GM21360 (cell line): Measurements from ENCODE around the gene MRPL37.
"Not testable (repeated sequence)": the region's sequence is repeated elsewhere in the genome, so short reads cannot be mapped to it uniquely, and the experiment has no call there.

ENCODE experiments used
- ATAC-seq: cut with Tn5 transposase; IDR thresholded peaks from one replicate; pipeline ENCODE4 v1.9.1; 2021; ENCODE audit warnings: mild to moderate bottlenecking, moderate library complexity; ENCODE audit not compliant: unreplicated experiment

The MRPL37 gene

DNA sequence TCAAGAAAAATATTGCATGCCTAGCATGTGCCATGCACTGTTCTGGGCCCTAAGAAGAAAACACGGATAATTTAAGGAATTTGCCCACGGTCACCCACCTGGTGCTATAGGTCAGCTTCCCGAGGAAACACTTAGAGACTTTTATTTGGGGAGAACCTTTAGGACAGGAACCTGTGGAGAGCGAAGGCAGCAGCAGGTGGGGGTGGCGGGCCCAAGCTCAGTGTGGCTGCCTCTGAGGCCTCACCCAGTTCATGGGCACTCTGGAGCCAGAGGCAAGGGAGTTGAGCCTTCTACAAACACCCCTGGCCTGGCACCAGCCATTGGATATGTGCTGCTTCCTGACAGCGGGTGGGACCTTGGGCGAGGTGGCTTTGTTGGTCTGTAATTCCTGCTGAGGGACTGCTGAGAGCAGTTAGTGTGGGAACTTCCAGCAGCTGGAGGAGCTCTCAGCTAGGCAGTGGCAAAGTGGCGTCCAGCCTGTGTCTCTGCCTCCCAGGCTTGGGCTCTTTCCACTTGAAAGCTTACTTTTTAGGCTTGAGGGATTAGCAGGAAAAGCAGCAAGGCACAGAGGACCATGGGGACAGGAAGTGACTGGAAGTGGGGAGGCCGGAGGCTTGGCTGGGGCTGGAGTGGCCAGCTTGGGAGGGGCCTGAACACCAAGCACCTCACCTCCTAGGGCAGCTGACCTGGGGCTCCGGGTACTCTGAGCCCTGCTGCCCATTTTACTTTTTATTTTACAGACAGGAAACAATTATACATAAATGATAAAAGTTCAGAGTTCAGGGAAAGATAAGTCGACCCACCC lies 19.1 kb downstream of the MRPL37 start:
- no peak for ATAC-seq

DNA sequence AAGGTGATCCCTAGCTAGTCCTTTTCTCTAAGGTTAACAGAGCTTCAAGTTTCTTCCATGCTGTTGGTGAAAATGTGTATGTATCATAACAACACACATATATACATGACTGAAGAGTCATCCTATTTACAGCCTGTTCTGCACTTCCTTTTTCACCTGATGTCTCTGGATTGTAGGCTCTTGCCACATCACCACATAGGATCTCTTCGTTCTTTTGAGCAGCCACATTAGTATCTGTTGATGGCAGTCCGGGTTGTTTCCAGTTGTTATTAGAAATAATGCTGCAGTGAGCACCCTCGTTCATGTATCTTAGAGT lies 19.7 kb downstream of the MRPL37 start:
- no peak for ATAC-seq

DNA sequence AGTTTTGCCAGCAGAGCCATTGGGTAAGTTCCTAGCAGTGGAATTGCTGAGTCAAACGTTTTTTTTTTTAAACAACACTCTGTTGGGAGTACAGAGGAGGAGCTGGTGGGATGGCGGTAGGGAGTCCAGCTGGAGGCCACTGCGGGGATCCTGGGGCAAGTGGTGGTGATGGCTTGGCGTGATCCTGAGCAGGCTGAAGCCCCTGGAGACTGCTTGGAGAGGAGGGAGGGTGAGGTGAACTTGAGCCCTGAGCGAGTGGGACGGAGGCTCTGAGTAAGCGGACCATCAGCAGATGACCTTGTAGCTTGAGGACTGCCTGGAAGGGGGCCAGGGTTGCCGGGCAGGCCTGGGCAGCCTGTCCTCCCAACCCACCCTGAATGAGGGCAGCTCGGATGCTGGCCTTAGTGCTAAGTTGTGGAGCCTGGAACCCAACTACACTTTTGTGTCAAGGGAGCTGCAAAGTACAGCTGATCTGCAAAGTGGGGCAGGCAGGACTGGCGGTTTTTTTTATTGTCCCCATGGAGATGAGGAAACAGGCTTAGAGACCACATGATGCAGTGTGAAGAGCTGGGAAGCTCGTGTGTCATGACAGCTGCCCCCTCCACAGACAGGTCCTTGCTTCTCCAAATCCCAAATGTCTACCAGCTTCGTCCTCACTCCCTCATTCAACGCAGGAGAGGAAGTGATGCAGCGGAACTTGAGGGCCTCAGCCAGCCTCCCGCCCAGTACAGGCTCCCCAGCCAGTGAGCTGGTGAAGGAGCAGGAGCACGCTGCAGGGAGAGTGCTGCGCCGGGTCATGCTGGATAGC lies 20.2 kb downstream of the MRPL37 start:
- ATAC-seq = no peak

DNA sequence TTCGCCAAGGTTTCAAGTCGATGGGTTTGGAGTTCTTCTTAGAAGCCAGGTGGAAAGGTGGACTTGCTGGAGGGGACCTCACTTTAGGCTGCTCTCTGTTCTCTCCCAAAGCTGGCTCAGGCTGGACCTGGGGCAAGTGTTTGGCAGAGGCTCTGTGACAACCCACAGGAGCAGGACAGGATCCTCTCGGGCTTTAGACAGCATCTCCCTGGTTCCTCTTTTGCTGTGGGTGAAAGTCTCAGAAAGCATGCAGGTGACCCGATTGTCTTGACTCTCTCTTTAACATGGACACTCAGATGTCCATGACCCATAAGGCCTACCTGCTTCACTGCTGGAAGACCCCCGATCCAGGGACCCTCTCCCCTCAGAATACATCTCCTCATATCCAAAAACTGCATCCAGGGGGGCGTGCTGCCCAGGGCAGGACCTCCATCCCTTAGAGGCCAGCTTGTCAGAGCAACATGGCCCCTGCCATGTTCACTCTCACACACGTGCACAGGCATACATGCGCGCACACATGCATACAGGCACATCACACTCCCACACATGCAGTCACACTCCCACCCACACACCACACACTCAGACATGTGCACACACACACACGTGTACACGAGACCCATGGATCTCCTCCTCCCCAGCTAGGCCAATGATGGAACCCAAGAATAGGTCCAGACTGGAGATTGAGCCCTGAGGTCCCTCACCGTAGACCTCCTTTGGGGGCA lies 21.3 kb downstream of the MRPL37 start:
- no peak for ATAC-seq

- no peak for ATAC-seq
These were observed 22.0 kb downstream of the MRPL37 start for GRCh38 chr1:54221867-54222484.

GRCh38 chr1:54222711-54223110 lies 22.7 kb downstream of the MRPL37 start:
- no peak for ATAC-seq

GRCh38 chr1:54223441-54224202 lies 23.7 kb downstream of the MRPL37 start:
- ATAC-seq = no peak

DNA sequence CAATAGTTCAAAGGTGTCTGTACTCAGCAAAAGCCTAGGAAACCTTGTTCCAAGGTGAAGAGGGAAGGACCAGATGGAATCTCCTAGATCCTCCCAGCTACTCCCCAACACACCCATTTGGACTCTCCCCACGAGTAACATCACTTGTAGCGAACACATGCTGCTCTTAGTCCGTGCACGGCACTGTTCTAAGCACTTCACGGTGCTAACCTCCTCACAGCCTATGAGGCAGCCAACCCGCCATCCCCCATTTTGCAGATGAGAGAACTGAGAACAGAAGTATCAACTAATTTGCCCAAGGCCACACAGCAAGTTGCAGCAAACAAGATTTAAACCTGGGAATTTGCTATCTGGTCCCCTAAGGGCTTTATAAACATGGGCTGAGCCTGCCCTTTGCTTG lies 24.3 kb downstream of the MRPL37 start:
- ATAC-seq = no peak

DNA sequence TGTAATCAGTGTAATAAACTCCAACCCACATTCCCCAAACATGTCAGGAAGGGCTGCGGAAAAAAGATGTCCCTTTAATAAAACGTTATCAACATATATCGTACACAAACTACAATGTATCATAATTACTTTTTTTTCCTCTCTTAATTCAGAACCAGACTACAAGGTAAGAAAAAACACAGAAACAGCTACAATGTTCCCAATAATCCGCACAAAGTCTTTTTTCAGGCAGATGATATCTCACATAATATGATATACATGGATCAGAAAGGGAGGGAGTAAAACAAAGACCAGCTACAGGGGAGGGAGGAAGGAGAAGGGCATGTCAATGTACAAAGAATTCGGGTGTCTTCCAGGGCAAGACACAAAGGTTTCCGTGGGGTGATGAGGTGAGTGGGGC lies 25.4 kb downstream of the MRPL37 start:
- ATAC-seq = no peak

GRCh38 chr1:54225986-54226559 lies 26.1 kb downstream of the MRPL37 start:
- ATAC-seq = no peak

DNA sequence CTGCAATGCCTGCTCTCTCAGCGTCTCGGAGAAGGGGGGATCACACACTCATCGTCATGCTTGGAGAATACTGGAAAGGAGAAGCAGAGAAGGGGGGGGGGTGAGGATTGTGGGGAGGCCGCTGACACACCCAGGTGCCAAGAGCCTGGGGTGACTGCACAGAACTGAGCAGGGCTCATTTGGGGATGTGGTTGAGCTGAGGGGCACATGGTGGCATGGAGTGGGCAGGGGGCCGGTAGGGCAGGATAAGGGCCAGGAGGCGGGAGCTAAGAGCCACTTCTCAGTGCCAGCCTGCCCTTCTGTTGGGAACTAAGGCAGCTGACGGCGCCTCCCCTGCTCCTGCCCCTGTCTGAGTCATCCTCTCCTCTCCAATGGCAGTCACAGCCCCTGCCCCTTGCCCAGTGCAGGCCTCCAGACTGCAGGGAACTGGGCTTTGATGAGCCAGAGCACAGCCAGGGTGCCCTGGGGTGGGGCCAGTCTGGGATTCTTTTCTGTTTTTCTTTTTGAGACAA lies 27.2 kb downstream of the MRPL37 start:
- no peak for ATAC-seq

GRCh38 chr1:54227891-54228310 lies 27.9 kb downstream of the MRPL37 start:
- ATAC-seq = no peak

DNA sequence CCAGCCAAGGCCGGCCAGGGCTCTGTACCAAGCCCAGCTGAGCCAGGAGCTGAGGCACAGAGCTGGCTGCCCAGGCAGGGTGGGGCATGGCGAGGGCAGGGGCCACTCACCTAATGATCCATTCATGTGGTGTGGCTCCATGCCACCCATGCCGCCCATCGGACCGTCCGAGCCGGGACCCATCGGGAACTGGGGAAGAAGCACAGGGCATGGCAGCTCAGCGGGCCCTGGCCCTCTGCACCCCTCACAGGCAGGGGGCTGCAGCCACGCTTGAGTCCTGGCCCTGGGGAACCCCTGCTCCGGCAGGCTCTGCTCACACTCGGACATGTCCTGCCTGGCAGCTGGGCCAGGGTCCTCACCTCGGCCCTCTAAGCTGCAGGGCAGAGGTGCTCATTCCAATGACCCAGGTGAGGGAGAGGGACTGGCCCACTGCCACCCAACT lies 28.7 kb downstream of the MRPL37 start:
- ATAC-seq = no peak

- ATAC-seq = no peak
These were observed 29.4 kb downstream of the MRPL37 start for GRCh38 chr1:54229281-54229891.

- no peak for ATAC-seq
These were observed 30.8 kb downstream of the MRPL37 start for GRCh38 chr1:54230507-54231339.

- ATAC-seq = not testable (repeated sequence)
These were observed 33.2 kb downstream of the MRPL37 start for GRCh38 chr1:54233196-54233595.

DNA sequence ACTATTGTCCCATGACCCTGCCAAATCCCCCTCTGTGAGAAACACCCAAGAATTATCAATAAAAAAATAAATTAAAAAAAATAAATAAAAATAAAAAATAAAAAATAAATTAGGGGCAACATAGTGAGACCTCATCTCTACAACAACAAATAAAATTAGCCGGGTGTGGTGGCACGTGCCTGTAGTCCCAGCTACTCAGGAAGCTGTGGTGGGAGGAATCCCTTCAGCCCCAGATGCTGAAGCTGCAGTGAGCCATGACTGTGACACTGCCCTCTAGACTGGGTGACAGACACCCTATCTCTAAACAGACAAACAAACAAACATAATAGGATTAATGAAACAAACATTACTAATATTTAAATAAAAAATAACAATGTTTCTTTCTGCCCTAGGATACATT lies 34.3 kb downstream of the MRPL37 start:
- ATAC-seq = no peak

GRCh38 chr1:54237586-54237985 lies 37.6 kb downstream of the MRPL37 start:
- no peak for ATAC-seq
